ENCODE data around the gene KIF2A. TPM values are rescaled to one million over a fixed set of nuclear protein-coding genes. Genes with fewer than 3 reads are reported as not detected.

The KIF2A gene
- total and polyA plus RNA-seq, 2 of the 8 experiments (the other 6 are each of a cell fraction or from before 2014, with no cell fraction given), result 18.4 to 97.1 TPM

GRCh38 chr5:62310426-62311143, 4.6 kb downstream of the KIF2A start:
- Histone ChIP-seq H3K79me2 (ENCODE audit: control insufficient read depth in 1 of 2, insufficient read depth in 2 of 2, low read length in 2 of 2) (peaks cover 44 to 87% of the 10 kb centered on the region in 2 experiments), H3K14ac (ENCODE audit: insufficient read length) (no peak overlapping the region), H2AFZ (ENCODE audit: low read length) (no peak overlapping the region), H2BK5ac (ENCODE audit: low read depth, low read length) (no peak overlapping the region), H4K91ac (replicated peaks; ENCODE audit: insufficient read length, low read length) (no peak overlapping the region), H3K27ac (ENCODE audit: low read depth, low read length) (no peak overlapping the region), H3K4ac (replicated peaks; ENCODE audit: insufficient read length, low read depth, low read length) (no peak overlapping the region), H3K4me3 (ENCODE audit: extremely low read depth in 1 of 4, insufficient read depth in 2 of 4, low read depth in 3 of 4, low read length in 4 of 4) (no peak overlapping the region), H2BK15ac (ENCODE audit: low read length) (no peak overlapping the region), H3K4me1 (replicated peaks in 1 of 4; ENCODE audit: control insufficient read depth in 3 of 4, insufficient read depth in 4 of 4, low read length in 3 of 4) (peaks cover 0 to 8% (median 2%) of the 10 kb centered on the region in 4 experiments; a peak in 4 of 7 replicates), H2BK12ac (ENCODE audit: low read depth, low read length) (no peak overlapping the region), H4K8ac (ENCODE audit: extremely low read depth, insufficient read depth, low read length) (no peak overlapping the region), H3K4me2 (ENCODE audit: insufficient read depth in 1 of 2, low read depth in 2 of 2, low read length in 2 of 2) (no peak overlapping the region), H4K20me1 (replicated peaks in 1 of 2; ENCODE audit: control insufficient read depth in 1 of 2, insufficient read depth in 2 of 2, low read length in 2 of 2) (peaks cover 22 to 24% of the 10 kb centered on the region in 2 experiments), H2BK120ac (replicated peaks; ENCODE audit: low read depth, low read length) (no peak overlapping the region), H3K79me1 (ENCODE audit: low read depth, low read length) (no peaks in the 10 kb centered on the region; the same call in 1 of the 2 replicates), H3K9me3 (ENCODE audit: insufficient read depth in 2 of 2, low read depth in 1 of 2, low read length in 1 of 2) (no peaks in the 10 kb centered on the region), H2BK20ac (ENCODE audit: low read length) (no peak overlapping the region), H4K5ac (ENCODE audit: insufficient read length, low read depth, low read length) (no peak overlapping the region), H3K9ac (replicated peaks in 1 of 4; ENCODE audit: extremely low read depth in 1 of 4, low read depth in 3 of 4, low read length in 3 of 4) (no peak overlapping the region), H3K56ac (replicated peaks; ENCODE audit: insufficient read length, low read depth, low read length) (no peak overlapping the region), H3K18ac (ENCODE audit: extremely low read depth, low read length) (no peak overlapping the region), H3K36me3 (ENCODE audit: control insufficient read depth in 2 of 4, insufficient read depth in 4 of 4, low read length in 3 of 4) (peaks cover 0 to 5% (median 0%) of the 10 kb centered on the region in 4 experiments; a peak in 2 of 8 replicates), H3K27me3 (replicated peaks in 1 of 4; ENCODE audit: control insufficient read depth in 3 of 4, extremely low read depth in 1 of 4, insufficient read depth in 3 of 4, low read length in 3 of 4) (no peaks in the 10 kb centered on the region), H2AK5ac (ENCODE audit: low read depth, low read length) (no peak overlapping the region), H3K23me2 (ENCODE audit: low read depth, low read length) (peaks cover 6% of the 10 kb centered on the region; the same call in 1 of the 2 replicates), H3K23ac (ENCODE audit: insufficient read length) (no peak overlapping the region)
- DNase-seq (ENCODE audit: low read depth in 1 of 2, low spot score in 2 of 2) (no peak), FAIRE-seq (no peak)
- CTCF ChIA-PET (ENCODE audit: partially characterized antibody), result interaction anchor here (0.6 to 1.3 kb wide), 3 partner anchors 19 to 229 kb away, joined by 3 to 5 read pairs (median 3); no protein-coding TSS in a partner anchor
- POLR2A ChIA-PET (ENCODE audit: partially characterized antibody), result interaction anchor here (1.6 kb wide), 1 partner anchor 19 kb away, joined by 5 read pairs; no protein-coding TSS in a partner anchor
- no peak for TF ChIP-seq HDAC2 (IDR thresholded peaks at IDR 0.05; ENCODE audit: borderline replicate concordance in 1 of 2, low read depth in 2 of 2, low read length in 2 of 2)
- TF ChIP-seq CBX5 (IDR thresholded peaks at IDR 0.05; ENCODE audit: low read depth, low read length), result no peak
- TF ChIP-seq RBBP5 (IDR thresholded peaks at IDR 0.05; ENCODE audit: borderline replicate concordance, low read depth, low read length), result no peak
- 86% methylated on average over 5 of the region's 5 CpGs; no CpG with 5 or more reads in 1 of the 2 experiments for WGBS, 2 experiments (ENCODE audit: extremely low coverage in 1 of 2, insufficient coverage in 1 of 2, insufficient read length in 1 of 2, insufficient replicate concordance in 2 of 2, low coverage in 1 of 2, low lambda C conversion rate in 2 of 2, missing lambda C conversion rate in 1 of 2)

Measured in H1 (cell line).